ENCODE data around the gene TOP2A. TPM values are rescaled to one million over a fixed set of nuclear protein-coding genes. Genes with fewer than 3 reads are reported as not detected.

The TOP2A gene
- total RNA-seq, 1 experiment from 2014 or later: 237 TPM

GRCh38 chr17:40341808-40342503 is 75.7 kb downstream of the TOP2A start:
- H3K4me1 ChIP-seq: peaks cover 42% of the 10 kb centered on the region
- intact Hi-C loops (cut with micrococcal nuclease; ENCODE audit: unreplicated experiment): loop anchor here (1.0 kb wide), 1 partner anchor 24 kb away; no protein-coding TSS in a partner anchor
- no TSS peak for BruUV-seq (replicated peaks)
- POLR2A ChIA-PET: no interaction called here
- no peaks in the 10 kb centered on the region for H3K9me3 Mint-ChIP-seq (ENCODE audit: unreplicated experiment)
- CTCF ChIA-PET: interaction anchor here (0.7 to 2.4 kb wide), 7 partner anchors 13 to 123 kb away, joined by 3 to 15 read pairs (median 4); partner anchors contain the start of genes TOP2A and WIPF2
- TF ChIP-seq CTCF (IDR thresholded peaks at IDR 0.05; ENCODE audit: insufficient read depth in 1 of 2, low read depth in 1 of 2, low read length in 1 of 2, severe bottlenecking in 1 of 2, unreplicated experiment in 1 of 2): no peak
- H3K27me3 ChIP-seq (replicated peaks; ENCODE audit: control insufficient read depth, insufficient read depth, low read length): no peaks in the 10 kb centered on the region
- peak overlapping the region; percentile 50 for H3K27ac Mint-ChIP-seq (ENCODE audit: unreplicated experiment)
- peak overlapping the region; percentile 89 for H3K4me3 Mint-ChIP-seq (ENCODE audit: unreplicated experiment)
- peaks cover 41% of the 10 kb centered on the region for H3K36me3 Mint-ChIP-seq (ENCODE audit: insufficient read depth, unreplicated experiment)
- peak; percentile 88 to 89 for DNase-seq
- H3K4me3 ChIP-seq (ENCODE audit: low read depth, low read length): peak overlapping the region; percentile 80
- H3K27me3 Mint-ChIP-seq (ENCODE audit: insufficient read depth, unreplicated experiment): no peaks in the 10 kb centered on the region
- H3K9me3 ChIP-seq: no peaks in the 10 kb centered on the region
- no peaks in the 10 kb centered on the region for H3K36me3 ChIP-seq (ENCODE audit: control insufficient read depth, insufficient read depth, low read length)
- peaks cover 34% of the 10 kb centered on the region for H3K4me1 Mint-ChIP-seq (ENCODE audit: low read depth, unreplicated experiment)

GRCh38 chr17:40340880-40341807 is 76.6 kb downstream of the TOP2A start:
- Mint-ChIP-seq H3K4me1 (ENCODE audit: low read depth, unreplicated experiment) (peaks cover 27% of the 10 kb centered on the region), H3K27me3 (ENCODE audit: insufficient read depth, unreplicated experiment) (no peaks in the 10 kb centered on the region), H3K27ac (ENCODE audit: unreplicated experiment) (peak overlapping the region; percentile 50), H3K9me3 (ENCODE audit: unreplicated experiment) (no peaks in the 10 kb centered on the region), H3K4me3 (ENCODE audit: unreplicated experiment) (peak overlapping the region; percentile 89), H3K36me3 (ENCODE audit: insufficient read depth, unreplicated experiment) (peaks cover 38% of the 10 kb centered on the region)
- Histone ChIP-seq H3K27me3 (replicated peaks; ENCODE audit: control insufficient read depth, insufficient read depth, low read length) (no peaks in the 10 kb centered on the region), H3K4me3 (ENCODE audit: low read depth, low read length) (peak overlapping the region; percentile 80), H3K9me3 (no peaks in the 10 kb centered on the region), H3K36me3 (ENCODE audit: control insufficient read depth, insufficient read depth, low read length) (no peaks in the 10 kb centered on the region), H3K4me1 (peaks cover 34% of the 10 kb centered on the region)
- ChIA-PET CTCF (interaction anchor here (0.5 to 2.4 kb wide), 9 partner anchors 14 to 140 kb away, joined by 3 to 15 read pairs (median 4); partner anchors contain the start of gene WIPF2), POLR2A (interaction anchor here (0.7 to 1.0 kb wide), 2 partner anchors 21 to 25 kb away, joined by 4 read pairs; no protein-coding TSS in a partner anchor)
- DNase-seq: peak; percentile 92 to 93
- intact Hi-C loops (cut with micrococcal nuclease; ENCODE audit: unreplicated experiment): loop anchor here (1.0 kb wide), 1 partner anchor 23 kb away; no protein-coding TSS in a partner anchor
- BruUV-seq (replicated peaks): no TSS peak
- peak in 1 of 2 experiments; percentile 15 for TF ChIP-seq CTCF (IDR thresholded peaks at IDR 0.05; ENCODE audit: insufficient read depth in 1 of 2, low read depth in 1 of 2, low read length in 1 of 2, severe bottlenecking in 1 of 2, unreplicated experiment in 1 of 2)

- no TSS peak for BruUV-seq (replicated peaks)
Measured at GRCh38 chr17:40340327-40340726, 77.4 kb downstream of the TOP2A start.

More at GRCh38 chr17:40340327-40340726, 77.4 kb downstream of the TOP2A start:
- H3K4me1 Mint-ChIP-seq (ENCODE audit: low read depth, unreplicated experiment): peaks cover 23% of the 10 kb centered on the region
- DNase-seq: no peak
- CTCF ChIA-PET: interaction anchor here (0.6 to 1.1 kb wide), 3 partner anchors 21 to 23 kb away, joined by 4 to 9 read pairs (median 5); no protein-coding TSS in a partner anchor
- Histone ChIP-seq H3K9me3 (no peaks in the 10 kb centered on the region), H3K4me3 (ENCODE audit: low read depth, low read length) (peak overlapping the region; percentile 80; the same call in 1 of the 2 replicates), H3K27me3 (replicated peaks; ENCODE audit: control insufficient read depth, insufficient read depth, low read length) (no peaks in the 10 kb centered on the region), H3K36me3 (ENCODE audit: control insufficient read depth, insufficient read depth, low read length) (no peaks in the 10 kb centered on the region), H3K4me1 (peaks cover 29% of the 10 kb centered on the region)
- no peaks in the 10 kb centered on the region for H3K27me3 Mint-ChIP-seq (ENCODE audit: insufficient read depth, unreplicated experiment)
- no peaks in the 10 kb centered on the region for H3K9me3 Mint-ChIP-seq (ENCODE audit: unreplicated experiment)
- intact Hi-C loops (cut with micrococcal nuclease; ENCODE audit: unreplicated experiment): no loop called here
- peak overlapping the region; percentile 50 for H3K27ac Mint-ChIP-seq (ENCODE audit: unreplicated experiment)
- peak overlapping the region; percentile 89 for H3K4me3 Mint-ChIP-seq (ENCODE audit: unreplicated experiment)
- H3K36me3 Mint-ChIP-seq (ENCODE audit: insufficient read depth, unreplicated experiment): peaks cover 30% of the 10 kb centered on the region
- POLR2A ChIA-PET: interaction anchor here (1.0 kb wide), 1 partner anchor 22 kb away, joined by 4 read pairs; no protein-coding TSS in a partner anchor
- TF ChIP-seq CTCF (IDR thresholded peaks at IDR 0.05; ENCODE audit: insufficient read depth in 1 of 2, low read depth in 1 of 2, low read length in 1 of 2, severe bottlenecking in 1 of 2, unreplicated experiment in 1 of 2): no peak
